ENCODE data around the gene DPF3.

Gene DPF3

DNA sequence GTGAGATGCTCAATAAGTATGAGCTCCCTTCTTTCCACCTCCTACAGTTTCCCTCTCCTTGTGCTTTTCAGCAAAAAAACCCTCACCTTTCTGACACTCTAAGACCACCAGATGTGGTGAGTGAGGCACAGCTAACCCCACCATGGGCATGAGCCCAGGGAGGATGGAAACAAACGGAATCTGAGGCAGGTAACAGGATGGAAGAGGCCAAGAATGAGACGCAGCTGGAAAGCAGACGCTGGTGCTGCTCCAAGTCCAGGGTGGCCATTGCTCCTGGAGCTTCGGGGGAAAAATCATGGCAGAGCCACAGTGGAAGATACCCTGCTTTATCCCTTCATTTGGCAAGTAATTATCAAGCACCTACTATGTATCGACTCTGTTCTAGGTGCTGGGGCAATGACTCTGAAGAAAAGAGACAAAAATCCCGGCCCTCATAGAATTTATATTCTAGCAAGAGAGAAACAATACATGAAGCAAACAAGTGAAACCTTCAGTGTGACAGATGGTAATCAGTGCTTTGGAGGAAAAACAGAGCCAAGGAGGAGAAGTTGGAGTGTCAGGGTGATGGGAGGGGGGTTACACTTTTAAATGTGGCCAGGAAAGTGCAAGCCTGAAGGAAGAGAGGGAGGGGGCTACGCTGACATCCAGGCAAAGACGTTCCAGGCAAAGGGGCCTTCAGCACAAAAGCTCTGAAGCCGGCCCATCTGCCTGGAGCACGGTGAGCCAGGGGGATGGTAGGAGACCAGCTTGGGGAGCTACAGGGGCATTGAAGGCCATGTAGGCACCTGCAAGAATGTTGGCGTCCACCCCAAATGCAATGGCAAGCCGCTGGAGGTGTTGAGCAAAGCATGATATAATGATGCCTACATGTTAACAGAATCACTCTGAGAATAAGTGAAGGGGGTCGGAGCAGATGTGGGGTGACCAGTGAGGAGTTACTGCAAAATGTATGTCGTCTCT, 154.2 kb downstream of the DPF3 start:
- no peak for DNase-seq

DNA sequence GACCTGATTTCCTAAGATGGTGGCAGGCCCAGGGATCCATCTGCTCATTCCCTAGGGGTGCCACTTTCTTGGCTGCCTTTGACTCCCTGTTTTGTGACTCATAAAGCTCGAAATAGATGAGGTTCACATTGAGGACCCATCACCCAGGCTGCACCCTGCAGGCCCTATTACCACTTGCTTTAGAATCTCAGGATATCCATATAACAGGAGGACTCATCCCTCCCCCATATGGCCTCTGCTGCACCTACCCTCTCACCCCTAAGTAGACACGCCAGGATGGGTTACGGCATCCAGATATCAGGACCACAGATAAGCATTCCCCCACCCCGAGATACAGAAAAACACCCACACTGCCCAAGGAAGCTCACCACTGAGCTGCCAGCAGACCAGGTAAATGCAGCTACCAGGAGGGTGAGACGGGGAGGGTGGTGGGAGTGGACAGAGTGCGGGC, 155.7 kb downstream of the DPF3 start:
- DNase-seq: no peak

DNA sequence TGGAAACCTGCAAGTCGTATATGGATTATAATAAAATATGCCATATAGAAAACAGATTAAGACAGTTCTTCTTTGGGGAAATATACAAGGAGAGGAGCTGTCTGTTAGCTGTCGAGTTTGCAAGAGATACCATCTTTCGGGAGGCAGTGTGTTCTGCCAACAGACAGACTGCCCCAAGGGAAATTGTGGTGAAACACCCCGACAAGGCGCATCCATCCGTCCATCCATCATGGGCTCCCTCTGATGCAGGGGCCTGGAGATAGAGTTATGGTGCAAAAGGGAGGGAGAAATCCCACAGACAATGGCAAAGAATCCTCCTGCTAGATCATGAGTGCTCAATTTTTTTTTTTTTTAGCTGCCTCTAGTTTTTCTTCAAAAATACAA, 156.3 kb downstream of the DPF3 start:
- no peak for DNase-seq

DNA sequence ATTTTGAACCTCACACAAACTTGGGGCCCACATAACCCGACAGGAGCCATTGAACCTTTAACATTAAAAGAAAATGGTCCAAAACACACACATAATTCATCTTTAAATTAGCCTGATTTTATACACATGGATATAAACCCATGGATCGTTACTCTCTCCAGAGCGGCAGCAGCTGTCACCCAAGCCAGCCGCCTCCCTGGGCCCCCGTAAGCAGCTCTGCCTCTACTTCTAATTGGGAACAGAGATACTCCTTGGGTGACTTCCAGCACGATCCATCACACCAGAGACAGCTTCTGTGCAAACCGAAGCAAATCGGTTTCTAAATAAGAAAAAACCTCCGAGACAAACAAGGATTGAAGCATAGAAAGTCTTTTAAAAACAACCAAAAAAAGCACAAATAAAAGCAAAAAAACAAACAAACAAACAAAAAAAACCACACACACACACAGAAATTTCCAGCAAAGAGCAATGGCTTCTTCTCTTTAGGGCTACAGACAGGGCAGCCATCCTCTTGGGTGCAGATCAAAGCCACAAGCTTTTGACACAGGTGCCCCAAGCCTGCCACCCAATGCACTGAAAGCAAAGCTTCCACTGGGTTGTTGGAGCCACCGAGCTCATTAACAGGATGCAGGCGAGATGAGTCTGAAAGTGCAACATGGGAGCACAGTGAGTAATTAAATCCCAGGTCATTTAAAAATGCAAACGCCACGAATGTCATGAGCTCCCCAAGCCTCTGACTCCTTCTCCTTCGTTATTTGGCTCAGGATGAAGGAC, 156.9 kb downstream of the DPF3 start:
- DNase-seq: no peak

DNA sequence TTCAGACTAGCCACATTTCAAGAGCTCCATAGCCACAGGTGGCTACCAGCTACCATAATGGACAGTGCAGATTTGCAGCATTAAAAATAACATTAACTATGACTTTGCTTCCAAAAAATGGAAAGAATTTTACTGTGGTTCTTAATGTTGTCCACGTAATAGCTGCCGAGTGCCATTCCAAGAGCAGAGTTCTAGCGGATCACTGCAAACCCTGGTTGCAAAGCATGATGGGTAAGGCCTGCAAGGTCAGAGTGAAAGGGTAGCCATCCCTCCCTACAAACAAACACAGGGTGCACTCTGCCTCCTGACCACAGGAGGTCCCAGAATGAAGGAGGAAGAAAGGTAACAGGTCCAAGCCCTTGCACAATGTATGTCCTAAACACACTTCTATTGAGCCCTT, 157.6 kb downstream of the DPF3 start:
- no peak for DNase-seq

DNA sequence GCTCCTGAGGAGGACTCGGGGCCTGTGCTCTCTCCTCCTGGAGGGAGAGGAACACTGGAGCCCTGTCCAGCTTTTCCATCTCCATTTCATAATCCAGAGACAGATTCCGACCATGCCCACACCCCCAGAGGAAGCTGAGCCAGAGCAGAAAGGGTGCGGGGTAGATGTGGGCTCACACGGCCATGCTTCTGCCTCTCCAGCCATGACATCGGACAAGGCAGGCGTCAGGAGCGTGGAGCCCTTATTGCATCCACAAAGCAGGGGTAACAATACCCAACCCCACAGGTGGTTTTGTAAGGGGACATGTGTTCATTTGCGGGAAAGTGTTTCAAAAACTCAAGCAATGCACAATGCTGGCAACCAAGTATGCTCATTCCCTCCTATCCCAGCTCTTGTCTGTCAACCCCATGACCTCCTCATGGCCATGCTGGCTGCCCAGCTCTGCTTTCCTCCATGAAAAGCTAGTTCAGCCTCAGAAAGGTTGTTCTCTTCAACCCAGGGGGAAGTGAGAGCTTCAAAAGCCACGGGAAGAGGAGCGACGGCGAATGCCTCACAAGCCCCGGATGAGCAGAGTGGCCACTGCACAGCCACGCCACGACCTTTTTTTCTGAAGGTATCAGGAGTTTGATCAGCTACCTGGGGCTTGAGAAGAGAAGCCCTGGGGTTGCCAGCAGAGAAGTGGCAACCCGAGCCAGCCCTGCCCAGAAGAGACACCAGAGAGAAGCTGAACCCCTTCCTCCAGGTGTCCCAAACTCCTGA, 161.7 kb downstream of the DPF3 start:
- DNase-seq: no peak

DNA sequence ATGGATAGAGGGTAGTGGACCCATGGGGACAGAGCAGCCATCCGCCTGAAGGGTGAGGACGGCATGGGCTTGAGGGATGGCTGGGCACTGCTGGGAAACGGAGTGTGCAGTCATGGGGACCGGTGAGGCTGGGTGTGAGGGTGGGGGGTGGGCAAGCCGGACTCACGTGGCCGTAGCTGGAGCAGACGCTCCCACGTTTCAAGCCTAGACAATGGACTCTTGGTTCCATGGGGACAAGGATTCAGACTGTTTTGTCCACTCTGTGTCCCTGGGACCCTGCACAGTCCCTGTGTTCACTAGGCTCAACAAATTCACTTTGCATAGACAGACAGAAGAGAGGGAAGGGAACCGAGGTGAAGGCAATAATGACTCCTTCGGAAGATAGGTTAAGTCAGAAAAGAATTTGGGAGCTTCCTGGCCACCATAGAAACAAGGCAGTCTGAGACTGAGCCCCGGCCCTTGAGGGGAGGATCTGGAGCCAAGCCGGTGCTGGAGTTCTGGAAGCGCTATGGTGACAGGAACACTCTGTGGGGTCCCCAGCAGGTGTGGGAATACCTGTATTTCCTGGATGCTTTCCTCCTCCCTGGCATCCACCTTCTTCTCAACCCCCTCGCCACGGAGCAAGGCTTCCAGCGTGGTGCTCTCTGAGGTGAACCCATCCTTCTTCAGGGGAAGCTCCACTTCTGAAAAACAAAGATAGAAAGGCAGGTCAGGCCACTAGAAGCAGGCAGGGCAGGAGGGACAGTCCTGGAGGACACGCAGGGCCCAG, 162.5 kb downstream of the DPF3 start:
- no peak for DNase-seq

DNA sequence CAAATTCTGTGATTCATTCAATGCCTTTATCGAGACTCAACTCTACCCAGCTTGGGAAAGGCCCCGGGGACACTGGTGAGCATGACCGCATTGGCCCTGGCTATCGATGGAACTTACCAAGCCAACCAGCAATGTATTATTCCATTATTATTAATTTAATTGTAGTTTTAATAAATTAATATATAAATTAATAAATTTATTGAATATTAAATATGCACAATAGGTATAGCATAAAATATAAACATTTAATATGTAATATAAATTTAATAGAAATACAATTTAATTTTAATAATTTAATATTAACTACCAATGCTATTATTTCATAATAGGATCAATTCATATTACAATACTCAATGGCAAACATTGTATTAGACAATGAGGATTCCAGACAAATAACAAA, 163.4 kb downstream of the DPF3 start:
- DNase-seq: no peak

DNA sequence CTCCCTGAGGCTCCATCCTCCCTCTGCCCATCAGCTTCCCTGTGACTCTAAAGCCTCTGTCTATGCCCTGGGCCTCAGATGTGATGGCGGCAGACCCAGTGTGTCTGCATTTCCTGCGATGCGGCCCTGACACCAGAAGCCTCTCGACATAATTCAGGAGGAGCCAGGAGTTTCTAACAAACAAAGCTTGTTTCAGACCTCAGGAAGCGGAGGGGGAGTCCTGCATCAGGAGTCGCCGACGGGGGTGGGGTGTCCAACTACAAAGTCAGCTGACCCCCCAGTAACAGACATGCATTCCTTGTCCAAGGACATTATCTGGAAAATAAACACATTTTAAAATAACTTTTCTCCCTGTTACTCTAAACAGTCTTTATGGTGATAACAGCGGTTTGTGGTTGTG, 167.5 kb downstream of the DPF3 start:
- DNase-seq: no peak

DNA sequence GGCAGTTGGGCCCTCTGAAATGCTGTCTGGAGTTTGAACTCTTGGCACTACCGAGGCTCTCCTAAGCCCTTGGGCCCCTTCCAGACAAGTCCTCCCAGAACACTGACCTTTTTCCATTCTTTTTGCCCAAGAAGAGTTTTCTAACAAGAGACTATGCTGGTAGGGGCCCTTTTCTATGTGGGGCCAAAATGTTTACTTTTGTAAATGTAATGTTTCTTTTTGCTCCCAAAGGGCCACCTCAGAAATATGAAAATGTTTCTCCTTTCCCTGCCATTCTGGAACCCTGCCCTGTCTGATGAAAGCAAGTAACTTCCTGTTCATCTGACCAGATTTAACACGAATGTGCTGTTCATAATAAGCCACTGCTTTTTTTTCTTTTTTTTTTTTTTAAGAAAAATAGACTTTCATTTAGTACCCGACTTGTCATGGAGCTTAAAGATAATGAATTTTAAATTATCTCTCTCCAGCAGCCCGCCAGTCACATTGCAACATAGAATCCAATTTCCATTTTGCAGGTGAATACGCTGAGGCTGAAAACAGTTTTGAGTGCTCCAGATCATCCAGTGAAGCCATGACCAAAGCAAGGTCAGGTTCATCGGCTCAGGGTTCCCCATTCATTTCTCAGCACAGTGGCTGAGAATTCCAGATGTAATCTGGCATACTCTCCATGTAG, 169.9 kb downstream of the DPF3 start:
- no peak for DNase-seq

DNA sequence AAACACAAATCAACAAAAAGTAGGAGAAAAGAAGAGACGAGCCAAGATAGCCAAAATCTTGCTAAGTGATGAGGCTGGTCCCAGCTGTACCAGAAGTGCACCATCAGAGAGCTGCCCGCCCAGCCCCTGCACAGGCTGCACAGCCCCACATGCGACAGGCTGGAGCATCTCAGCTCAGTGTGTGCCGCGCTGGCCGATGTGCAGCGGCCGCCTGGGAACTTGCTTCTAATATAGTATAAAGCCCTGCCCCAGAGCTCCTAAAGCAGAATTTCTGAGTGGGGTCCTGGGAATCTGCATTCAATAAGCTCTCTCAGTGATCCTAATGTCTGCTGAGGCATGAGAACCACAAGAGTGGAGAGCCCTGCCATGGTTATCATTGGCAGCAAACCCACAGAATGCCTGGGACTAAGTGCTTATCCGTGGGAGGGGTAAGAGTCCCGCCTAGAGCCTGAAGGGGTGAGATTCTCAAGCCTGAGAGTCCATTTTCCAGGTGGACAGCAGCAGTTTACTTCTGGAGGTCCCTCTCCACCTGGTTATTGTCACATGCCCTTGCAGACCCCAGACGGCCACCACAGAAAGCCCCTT, 171.6 kb downstream of the DPF3 start:
- no peak for DNase-seq

DNA sequence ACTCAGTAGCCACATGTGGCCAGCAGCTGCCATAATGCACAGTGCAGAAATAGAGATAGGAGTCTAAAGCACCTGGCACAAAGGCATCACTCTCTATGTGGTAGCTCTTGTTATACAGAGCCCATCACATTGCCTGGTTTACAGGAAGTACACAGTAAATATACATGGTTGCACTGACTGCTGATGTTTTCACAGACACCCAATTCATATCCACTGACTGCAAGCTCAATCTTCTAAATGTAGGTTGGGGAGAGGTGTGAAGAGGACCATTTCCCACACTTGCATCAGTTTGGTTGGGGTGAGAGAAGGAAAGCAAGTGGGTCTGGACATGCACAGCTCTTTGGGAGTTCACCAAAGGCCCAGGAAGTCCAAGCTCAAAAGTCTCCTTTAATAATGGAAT, 172.8 kb downstream of the DPF3 start:
- no peak for DNase-seq

DNA sequence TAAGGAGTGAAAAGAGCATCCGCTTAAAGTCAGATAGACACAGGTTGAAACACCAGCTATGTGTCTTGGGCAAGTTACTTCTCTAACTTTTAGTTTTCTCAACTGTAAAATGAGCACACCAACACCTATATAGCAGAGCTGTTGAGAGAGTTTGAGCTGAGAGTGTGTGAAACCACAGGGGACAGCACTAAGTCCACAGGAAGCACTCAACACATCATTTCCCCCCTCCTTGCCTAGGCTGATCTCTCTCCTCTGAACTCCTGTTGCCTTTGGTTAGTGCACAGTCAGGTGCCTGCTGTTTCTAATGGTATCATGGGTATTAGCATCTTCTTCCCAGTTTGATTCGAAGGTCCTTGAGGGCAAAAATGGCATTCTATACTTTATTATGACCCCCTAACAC, 176.7 kb downstream of the DPF3 start:
- DNase-seq: no peak

DNA sequence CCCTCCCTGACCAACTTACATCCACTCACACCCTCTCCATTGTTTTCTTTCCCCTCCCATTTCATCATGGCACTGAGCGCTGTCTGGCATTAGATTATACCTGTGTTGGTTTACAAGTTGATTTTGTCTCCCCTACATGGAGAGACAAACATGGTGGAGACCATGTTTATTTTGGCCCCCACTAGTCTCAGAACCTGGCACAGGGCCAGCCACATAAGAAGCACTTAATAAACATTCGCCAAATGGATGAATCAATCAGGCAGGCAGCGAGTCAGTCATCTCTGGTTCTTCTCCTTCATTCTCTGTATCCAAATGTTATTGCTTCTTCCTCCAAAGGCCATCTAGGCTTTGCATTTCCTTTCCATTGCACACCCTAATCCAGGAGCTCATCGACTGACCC, 177.4 kb downstream of the DPF3 start:
- DNase-seq: no peak

DNA sequence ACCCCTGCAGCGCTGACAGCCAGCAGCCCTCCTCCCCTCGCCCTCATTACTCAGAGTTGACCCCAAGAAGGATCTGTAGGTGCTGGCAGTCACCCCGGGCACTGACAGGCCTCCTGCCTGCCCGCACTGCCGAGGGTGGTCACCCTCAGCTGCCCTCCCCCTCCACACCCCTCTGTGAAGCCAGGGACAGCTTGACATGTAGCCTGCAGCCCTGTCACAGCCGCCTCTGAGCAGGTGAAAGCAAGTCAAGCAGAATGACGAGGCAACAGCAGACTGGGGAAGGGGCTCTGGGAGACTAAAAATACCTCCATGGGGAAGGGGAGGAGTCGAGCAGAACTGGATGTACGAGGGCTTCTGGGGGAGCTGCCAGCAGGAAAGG, 178.1 kb downstream of the DPF3 start:
- no peak for DNase-seq

DNA sequence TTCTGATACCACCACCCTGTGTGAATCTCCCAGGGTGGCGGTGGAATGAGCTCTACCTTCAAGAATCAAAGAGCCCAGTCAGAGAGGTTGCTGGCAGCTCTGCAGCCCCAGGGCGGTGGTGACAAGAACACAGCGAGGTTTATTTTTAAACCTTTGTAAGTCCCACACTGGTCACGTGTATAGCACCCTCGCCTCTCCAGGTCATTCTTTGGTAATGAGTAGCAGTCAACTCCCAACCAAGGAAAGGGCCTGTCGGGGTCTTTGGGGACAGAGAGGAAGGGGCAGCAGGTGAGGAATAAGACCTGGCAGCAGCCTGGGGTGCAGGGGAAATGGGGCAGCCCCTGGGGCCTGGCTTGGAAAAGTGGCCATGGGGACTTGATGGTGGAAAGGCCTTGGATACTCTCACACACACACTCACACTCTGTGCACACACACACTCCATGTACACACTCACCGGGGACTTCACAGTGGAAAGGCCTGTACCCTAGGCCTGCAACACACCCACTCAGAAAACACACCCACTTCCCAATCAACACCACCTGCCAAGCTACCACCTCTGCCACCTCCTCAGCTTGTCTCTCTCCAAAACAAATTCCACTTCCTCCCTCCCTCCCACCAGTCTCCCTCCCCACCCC, 178.6 kb downstream of the DPF3 start:
- DNase-seq: no peak

DNA sequence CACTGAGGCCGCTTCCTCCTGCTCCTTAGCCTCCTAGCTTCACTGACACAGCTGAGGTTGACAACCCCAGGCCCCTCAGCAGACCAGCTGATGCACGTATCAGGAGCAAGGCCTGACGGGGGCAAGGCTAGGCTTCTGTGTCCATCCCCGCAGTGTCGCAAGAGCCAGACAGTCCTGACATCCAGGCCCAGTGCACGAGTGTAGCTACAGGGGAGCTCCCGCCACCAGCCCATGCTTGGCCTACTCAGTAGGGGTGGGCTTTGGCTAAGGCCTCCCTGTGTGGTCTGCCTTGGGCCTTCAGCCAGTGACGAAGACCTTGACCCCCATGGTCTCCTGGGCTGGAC, 179.1 kb downstream of the DPF3 start:
- no peak for DNase-seq

DNA sequence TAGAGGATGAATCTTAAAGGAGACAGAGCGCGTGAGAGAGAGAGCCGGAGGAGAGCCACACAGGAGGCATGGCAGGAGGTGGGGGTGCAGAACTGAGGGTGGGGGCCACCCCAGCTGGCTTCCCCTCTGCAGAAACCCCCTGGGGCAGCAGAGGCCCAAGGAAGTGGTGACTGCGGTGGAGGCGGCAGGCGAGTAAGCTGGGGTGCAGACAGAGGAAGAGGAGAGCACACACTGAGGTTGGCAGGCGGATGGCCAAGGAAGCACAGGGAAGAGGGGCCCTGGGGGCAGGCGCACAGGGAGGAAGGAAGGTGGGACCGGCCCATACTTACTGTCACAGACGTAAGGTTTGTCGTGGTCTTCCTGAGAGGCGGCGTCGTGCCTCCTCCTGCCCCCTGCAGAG, 179.8 kb downstream of the DPF3 start:
- DNase-seq: no peak

DNA sequence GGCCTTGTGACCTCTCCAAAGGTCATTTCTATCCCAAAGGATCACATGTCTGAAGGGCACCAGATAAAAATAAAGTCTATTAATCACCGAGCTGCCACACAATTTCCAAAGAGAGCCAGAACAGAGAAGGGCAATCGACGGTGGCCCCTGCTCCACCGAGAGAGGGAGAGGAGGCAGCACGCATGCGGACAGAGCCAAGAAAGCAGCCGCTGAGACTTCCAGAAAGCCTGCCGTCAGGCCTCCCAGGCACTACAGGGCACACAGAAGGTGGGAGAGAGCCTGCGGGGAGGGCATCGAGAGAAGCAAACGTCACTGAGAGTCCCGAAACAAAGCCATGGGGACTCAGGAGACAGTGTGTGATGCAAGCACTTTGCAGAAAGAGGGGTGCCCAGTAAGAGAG, 182.0 kb downstream of the DPF3 start:
- no peak for DNase-seq

DNA sequence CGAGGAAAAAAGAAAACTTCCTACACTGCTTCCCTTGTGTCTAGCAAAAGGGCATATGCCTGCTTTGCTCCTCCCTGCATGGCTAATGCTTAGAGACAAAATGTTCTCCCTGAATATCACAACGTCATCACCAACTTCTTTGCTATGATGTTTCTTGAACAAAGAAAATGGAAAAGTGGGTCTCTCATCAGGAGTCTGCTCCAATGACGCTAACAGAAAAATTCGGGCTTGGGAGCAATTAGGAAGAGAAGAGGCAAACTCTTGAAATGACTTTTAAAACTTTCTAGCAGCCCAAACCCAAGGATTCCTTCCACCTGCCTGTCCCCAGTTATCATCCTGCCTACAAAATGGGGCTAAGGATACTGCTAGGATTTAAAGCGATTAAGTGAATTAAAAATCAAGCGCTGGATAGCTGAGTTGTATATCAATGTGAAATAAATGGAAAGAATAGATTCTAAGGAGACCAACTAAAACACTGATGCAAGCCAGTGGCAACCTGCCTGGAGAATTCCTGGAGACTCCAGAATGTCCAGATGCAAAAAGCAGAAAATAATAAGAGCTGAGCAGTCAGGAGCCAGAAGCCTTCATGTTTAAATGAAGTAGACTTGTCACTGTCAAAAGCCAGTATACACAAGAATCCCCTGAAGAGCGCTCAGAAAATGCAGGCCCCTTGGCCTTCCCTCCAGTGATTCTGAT, 183.8 kb downstream of the DPF3 start:
- peak in 1 of 2 donors; percentile 44 for DNase-seq
